ENCODE data around the gene SORBS2.
"Not testable (repeated sequence)": the region's sequence is repeated elsewhere in the genome, so short reads cannot be mapped to it uniquely, and the experiment has no call there.

Gene SORBS2

GRCh38 chr4:185811509-185812364, at the start of gene SORBS2:
Gene SORBS2 (minus strand): TSS chr4:185812194. CDS start chr4:185690571, 121,623 bp downstream.
- H3K4me2 ChIP-seq (ENCODE audit: low read length): peak within 1 kb of the TSS; percentile 85
- H3K36me3 ChIP-seq (ENCODE audit: control insufficient read depth, insufficient read depth, low read length): no peaks in the 10 kb centered on the region
- peak within 1 kb of the TSS; percentile 79 for H3K27ac ChIP-seq
- H3K4me3 ChIP-seq (ENCODE audit: low read depth, low read length): peak within 1 kb of the TSS; percentile 68
- no peaks in the 10 kb centered on the region for H3K4me1 ChIP-seq
- H3K9ac ChIP-seq: no peak within 1 kb of the TSS
- TF ChIP-seq CTCF (IDR thresholded peaks at IDR 0.05): no peak
- H3K9me3 ChIP-seq (ENCODE audit: control insufficient read depth, low read length): no peaks in the 10 kb centered on the region
- no peaks in the 10 kb centered on the region for H3K27me3 ChIP-seq (ENCODE audit: control insufficient read depth, insufficient read depth, low read length)
- H2AFZ ChIP-seq: peak within 1 kb of the TSS; percentile 75
- H3K79me2 ChIP-seq: no peaks in the 10 kb centered on the region

DNA sequence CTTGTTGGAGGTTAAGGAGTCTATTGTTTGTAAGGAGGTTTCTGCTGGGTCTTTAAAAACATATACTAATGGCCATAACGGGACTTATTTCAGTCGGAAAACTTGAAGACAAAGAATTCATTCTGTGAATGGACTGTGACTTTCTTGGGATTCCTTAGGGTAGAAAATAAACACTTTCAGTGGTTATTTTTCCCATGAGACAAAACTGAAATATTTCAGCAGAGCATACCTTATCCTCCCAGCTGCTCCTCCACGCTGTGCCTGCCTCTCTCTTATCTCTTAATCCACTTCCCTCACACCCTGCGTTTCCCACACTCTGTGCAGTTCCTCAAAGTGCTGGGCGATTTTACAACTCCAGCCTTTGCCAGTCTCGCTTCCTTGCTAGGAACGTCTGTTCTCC, 47.1 kb upstream of the SORBS2 start:
- Histone ChIP-seq H3K4me3 (ENCODE audit: low read depth, low read length) (no peak overlapping the region), H3K36me3 (ENCODE audit: control insufficient read depth, insufficient read depth, low read length) (no peaks in the 10 kb centered on the region), H3K4me1 (no peaks in the 10 kb centered on the region), H3K9me3 (ENCODE audit: control insufficient read depth, low read length) (no peaks in the 10 kb centered on the region), H3K27me3 (ENCODE audit: control insufficient read depth, insufficient read depth, low read length) (no peaks in the 10 kb centered on the region), H3K4me2 (ENCODE audit: low read length) (no peak overlapping the region), H2AFZ (no peak overlapping the region), H3K9ac (no peak overlapping the region), H3K27ac (no peak overlapping the region), H3K79me2 (no peaks in the 10 kb centered on the region)
- TF ChIP-seq CTCF (IDR thresholded peaks at IDR 0.05): no peak

GRCh38 chr4:185857561-185857960, 45.6 kb upstream of the SORBS2 start:
- H3K9ac ChIP-seq; H3K79me2 ChIP-seq; H3K4me2 ChIP-seq (ENCODE audit: low read length); H3K36me3 ChIP-seq (ENCODE audit: control insufficient read depth, insufficient read depth, low read length); H3K4me3 ChIP-seq (ENCODE audit: low read depth, low read length); H3K27ac ChIP-seq; H3K4me1 ChIP-seq; H3K27me3 ChIP-seq (ENCODE audit: control insufficient read depth, insufficient read depth, low read length); H3K9me3 ChIP-seq (ENCODE audit: control insufficient read depth, low read length); H2AFZ ChIP-seq: not testable (repeated sequence)

- no peak overlapping the region for H3K4me2 ChIP-seq (ENCODE audit: low read length)
These were observed 41.8 kb upstream of the SORBS2 start for GRCh38 chr4:185853841-185854240.

DNA sequence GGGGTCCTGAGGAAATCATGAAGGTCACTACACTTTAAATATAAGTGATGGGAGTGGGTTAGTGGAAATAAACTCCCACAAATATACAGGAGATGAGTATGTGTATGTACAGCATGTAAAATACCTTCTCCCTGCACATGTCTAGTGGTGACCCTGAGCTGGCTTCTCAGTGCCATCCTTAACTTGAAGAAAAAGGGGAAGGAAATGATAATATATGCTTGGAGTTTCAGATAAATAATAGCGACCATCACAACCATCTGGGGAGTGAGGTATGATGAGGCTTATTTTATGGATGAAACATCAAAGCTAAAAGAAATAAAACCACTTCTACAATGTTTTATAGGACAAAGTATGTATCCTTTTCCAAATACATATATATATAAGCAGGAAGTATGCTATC, 41.0 kb upstream of the SORBS2 start:
- H2AFZ ChIP-seq: no peak overlapping the region
- no peak overlapping the region for H3K4me3 ChIP-seq (ENCODE audit: low read depth, low read length)
- no peaks in the 10 kb centered on the region for H3K4me1 ChIP-seq
- no peaks in the 10 kb centered on the region for H3K9me3 ChIP-seq (ENCODE audit: control insufficient read depth, low read length)
- H3K27me3 ChIP-seq (ENCODE audit: control insufficient read depth, insufficient read depth, low read length): no peaks in the 10 kb centered on the region
- TF ChIP-seq CTCF (IDR thresholded peaks at IDR 0.05): no peak
- H3K27ac ChIP-seq: no peak overlapping the region
- no peak overlapping the region for H3K9ac ChIP-seq
- no peaks in the 10 kb centered on the region for H3K36me3 ChIP-seq (ENCODE audit: control insufficient read depth, insufficient read depth, low read length)
- no peaks in the 10 kb centered on the region for H3K79me2 ChIP-seq
- H3K4me2 ChIP-seq (ENCODE audit: low read length): no peak overlapping the region

More at GRCh38 chr4:185853841-185854240, 41.8 kb upstream of the SORBS2 start:
- no peak overlapping the region for H3K4me3 ChIP-seq (ENCODE audit: low read depth, low read length)
- no peaks in the 10 kb centered on the region for H3K4me1 ChIP-seq
- no peaks in the 10 kb centered on the region for H3K79me2 ChIP-seq
- no peak overlapping the region for H3K27ac ChIP-seq
- H3K9me3 ChIP-seq (ENCODE audit: control insufficient read depth, low read length): no peaks in the 10 kb centered on the region
- H3K36me3 ChIP-seq (ENCODE audit: control insufficient read depth, insufficient read depth, low read length): no peaks in the 10 kb centered on the region
- TF ChIP-seq CTCF (IDR thresholded peaks at IDR 0.05): no peak
- no peak overlapping the region for H2AFZ ChIP-seq
- no peak overlapping the region for H3K9ac ChIP-seq
- H3K27me3 ChIP-seq (ENCODE audit: control insufficient read depth, insufficient read depth, low read length): no peaks in the 10 kb centered on the region
